GM06990 (cell line): ENCODE results near the gene AGPAT2.

ENCODE experiments used
- DNase-seq: peaks from one replicate; pipeline ENCODE4 v3.0.0-alpha.2; 2011; ENCODE audit not compliant: insufficient read length; ENCODE audit errors: extremely low read depth
- H3K27me3 ChIP-seq: replicated peaks from 2 replicates; pipeline ENCODE4 v1.6.0; 2011; ENCODE audit warnings: low read length; ENCODE audit not compliant: control insufficient read depth, insufficient read depth
- H3K36me3 ChIP-seq: 2 replicates; pipeline ENCODE4 v1.5.1; 2011; ENCODE audit warnings: low read length; ENCODE audit not compliant: control insufficient read depth, insufficient read depth
- H3K4me3 ChIP-seq: replicated peaks from 2 replicates; pipeline ENCODE4 v1.5.1; 2011; ENCODE audit warnings: low read depth, mild to moderate bottlenecking, control low read depth, low read length
- TF ChIP-seq, protein P1 (sequence below): IDR thresholded peaks from 2 replicates; pipeline ENCODE4 v1.5.1; 2011; ENCODE audit warnings: low read length, control low read depth, mild to moderate bottlenecking, inconsistent platforms; ENCODE audit not compliant: insufficient read depth, poor library complexity, severe bottlenecking

The AGPAT2 gene

DNA sequence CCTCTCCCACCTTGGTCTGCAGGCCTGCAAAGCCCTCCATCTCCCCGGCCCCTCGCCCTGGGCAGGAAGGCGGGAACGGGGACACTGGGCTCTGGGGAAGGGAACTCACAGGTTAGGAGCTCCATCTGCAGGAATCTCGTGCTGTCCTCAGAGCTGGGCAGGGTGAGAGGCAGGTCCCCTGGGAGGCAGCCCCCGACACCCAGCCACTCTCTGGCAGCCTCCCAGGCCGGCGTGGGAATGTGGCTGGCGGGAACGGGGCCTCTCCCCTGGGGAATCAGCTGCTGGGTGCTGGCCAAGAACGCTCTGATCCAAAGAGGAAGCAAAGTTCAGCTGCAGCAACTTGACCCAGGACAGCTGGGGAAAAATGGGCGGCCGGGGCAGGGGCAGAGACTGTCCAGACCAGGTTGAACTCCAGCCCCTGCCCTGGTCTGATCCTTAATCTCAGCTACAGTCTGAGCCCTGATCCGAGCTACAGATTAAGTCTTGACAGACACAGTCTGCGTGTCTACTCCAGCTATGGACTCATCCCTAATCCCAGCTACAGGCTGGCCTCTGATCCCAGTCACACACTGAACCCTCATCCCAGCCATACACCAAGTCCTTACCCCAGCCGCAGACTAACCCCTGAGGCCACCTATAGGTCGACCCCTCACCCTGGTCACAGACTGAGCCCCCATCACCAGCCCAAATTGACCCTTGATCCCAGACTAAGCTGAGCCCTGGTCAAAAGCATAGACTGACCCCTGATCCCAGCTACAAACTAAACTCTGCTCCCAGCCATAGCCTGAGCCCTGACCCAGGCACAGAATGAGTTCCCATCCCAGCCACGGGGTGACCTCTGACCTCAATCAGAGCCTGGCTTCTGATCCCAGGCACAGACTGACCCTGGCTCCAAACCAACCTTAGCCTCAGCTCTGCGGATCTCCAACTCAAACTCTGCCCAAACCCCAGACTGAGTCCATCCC is 61.9 kb downstream of the AGPAT2 start:
- Histone ChIP-seq H3K27me3 (no peaks in the 10 kb centered on the region), H3K36me3 (no peaks in the 10 kb centered on the region), H3K4me3 (no peak overlapping the region)
- DNase-seq: no peak
- TF ChIP-seq, protein P1, sequence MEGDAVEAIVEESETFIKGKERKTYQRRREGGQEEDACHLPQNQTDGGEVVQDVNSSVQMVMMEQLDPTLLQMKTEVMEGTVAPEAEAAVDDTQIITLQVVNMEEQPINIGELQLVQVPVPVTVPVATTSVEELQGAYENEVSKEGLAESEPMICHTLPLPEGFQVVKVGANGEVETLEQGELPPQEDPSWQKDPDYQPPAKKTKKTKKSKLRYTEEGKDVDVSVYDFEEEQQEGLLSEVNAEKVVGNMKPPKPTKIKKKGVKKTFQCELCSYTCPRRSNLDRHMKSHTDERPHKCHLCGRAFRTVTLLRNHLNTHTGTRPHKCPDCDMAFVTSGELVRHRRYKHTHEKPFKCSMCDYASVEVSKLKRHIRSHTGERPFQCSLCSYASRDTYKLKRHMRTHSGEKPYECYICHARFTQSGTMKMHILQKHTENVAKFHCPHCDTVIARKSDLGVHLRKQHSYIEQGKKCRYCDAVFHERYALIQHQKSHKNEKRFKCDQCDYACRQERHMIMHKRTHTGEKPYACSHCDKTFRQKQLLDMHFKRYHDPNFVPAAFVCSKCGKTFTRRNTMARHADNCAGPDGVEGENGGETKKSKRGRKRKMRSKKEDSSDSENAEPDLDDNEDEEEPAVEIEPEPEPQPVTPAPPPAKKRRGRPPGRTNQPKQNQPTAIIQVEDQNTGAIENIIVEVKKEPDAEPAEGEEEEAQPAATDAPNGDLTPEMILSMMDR: peak; percentile 31

DNA sequence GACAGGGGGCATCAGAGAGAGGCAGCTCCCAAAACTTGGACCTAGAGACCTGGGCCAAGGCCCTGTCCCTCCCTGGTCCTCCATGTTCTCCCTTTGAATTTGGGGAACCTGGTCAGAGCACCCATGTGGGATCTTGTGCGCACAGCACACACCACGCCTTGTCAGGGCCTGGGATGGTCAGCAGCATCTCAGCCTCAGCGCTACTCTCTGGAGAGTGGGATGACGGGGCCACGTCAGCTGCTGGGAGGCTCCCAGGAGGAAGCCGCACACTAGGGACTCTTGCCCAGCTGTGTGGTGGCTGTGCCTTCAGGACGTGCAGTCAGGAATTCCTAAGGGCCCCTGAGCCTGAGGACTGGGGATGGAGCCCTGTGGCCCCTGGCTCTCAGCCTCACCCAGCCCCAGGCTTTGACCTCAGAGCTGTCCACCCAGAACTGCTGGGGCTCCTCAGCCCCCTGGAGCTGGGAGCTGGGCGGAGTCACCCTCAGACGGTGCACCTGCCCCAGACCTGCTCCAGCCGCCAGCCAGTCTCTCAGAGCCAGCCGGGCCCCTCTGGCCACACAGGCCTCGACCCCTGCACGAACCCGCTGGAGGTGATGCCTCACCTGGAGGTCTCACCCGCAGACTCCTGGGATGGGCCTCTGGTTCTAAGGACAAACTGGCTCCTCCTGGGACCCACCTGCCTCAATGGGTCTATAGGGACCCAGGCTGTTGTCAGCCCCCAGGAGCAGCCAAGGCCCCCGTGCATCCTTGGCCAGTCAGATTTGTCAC is 62.9 kb downstream of the AGPAT2 start:
- no peak for DNase-seq
- TF ChIP-seq, protein P1: no peak
- Histone ChIP-seq H3K4me3 (no peak overlapping the region), H3K36me3 (no peaks in the 10 kb centered on the region), H3K27me3 (no peaks in the 10 kb centered on the region)

DNA sequence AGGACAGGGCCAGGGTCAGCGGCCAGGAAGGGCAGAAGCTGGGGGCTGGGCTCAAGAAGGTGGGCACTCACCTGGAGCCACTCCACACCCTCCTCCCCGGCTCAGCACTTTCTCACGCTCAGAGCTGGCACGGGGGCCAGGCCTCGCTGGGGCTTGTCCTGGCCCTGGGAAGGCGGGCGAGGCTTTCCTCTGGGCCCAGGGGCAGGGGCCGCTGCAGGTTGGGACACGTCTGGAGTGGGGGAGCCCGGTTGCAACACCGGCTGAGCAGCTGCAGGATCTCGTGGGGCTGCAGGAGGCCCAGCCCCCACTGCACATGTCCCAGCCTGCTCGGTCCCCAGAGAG is 63.4 kb downstream of the AGPAT2 start:
- TF ChIP-seq, protein P1: no peak
- Histone ChIP-seq H3K36me3 (no peaks in the 10 kb centered on the region), H3K27me3 (no peaks in the 10 kb centered on the region), H3K4me3 (no peak overlapping the region)
- no peak for DNase-seq
